SW480 (cell line): ENCODE measurements around the gene TBCD.

Experiments
- DNase-seq: peaks from one replicate; pipeline ENCODE4 v3.0.0-alpha.2; 2016; ENCODE audit warnings: low spot score

TBCD gene

GRCh38 chr17:82810644-82811430, 59.0 kb downstream of the TBCD start:
- DNase-seq, result no peak

GRCh38 chr17:82812058-82812457, 60.2 kb downstream of the TBCD start:
- no peak for DNase-seq

DNA sequence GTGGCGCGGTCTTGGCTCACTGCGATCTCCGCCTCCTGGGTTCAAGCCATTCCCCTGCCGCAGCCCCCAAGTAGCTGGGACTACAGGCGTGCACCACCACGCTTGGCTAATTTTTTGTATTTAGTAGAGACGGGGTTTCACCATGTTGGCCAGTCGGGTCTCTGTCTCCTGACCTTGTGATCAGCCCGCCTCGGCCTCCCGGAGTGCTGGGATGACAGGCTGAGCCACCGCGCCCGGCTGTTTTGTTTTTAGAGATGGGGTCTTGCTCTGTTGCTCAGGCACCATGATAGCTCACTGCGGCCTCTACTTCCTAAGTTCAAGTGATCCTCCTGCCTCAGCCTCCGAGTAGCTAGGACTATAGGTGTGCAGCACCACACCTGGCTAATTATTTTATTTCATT, 60.7 kb downstream of the TBCD start:
- DNase-seq, result no peak

DNA sequence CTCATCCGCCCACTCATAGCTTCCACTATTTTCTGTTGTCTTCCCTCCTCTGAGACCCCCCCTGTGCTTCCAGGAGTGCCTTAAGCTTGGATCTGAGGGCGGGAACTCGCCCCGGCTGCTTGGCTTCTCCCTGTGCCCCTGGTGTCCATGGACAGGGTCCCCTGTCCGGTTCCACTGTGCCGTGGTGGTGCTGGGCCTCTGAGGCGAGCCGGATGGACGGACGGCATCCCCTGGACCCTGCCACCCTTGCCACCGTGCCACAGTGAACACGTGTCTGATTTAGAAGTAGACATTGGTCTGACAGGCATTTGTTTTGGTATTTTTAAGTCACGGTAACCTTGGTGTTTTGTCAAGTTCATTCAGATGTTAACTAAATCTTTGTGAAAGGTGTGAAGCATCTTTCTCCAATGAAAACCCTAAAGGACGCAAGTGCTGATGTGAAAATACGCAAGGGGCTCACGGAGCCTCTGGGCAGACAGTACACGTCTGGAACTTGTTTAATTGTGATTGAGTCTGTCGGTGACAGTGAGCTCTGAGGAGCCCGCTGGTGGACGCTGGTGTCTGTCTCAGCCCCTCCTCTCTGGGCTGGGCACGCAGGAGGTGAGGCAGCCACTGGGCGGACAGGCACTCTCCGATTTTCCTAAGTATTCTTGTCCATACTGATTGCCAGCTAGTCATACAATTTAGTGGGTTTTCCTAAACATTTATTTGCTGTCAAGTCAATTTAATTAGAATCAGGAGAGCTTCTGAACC, 61.6 kb downstream of the TBCD start:
- DNase-seq, result no peak

DNA sequence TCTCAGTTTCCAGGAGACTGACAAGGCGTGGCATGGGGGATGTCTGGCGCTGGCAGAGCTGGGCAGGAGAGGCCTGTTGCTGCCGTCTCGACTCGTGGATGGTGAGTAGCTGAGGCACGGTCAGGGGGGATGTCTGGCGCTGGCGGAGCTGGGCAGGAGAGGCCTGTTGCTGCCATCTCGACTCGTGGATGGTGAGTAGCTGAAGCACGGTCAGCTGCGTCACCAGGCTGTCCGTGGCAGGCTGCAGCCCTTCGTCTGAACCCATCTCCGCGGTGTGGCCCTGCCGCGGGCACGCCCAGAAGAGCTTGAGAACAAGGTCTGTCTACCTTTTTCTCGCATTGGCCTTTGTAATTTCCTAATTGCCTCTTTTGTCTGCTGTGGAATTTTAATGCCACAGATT, 63.0 kb downstream of the TBCD start:
- no peak for DNase-seq

DNA sequence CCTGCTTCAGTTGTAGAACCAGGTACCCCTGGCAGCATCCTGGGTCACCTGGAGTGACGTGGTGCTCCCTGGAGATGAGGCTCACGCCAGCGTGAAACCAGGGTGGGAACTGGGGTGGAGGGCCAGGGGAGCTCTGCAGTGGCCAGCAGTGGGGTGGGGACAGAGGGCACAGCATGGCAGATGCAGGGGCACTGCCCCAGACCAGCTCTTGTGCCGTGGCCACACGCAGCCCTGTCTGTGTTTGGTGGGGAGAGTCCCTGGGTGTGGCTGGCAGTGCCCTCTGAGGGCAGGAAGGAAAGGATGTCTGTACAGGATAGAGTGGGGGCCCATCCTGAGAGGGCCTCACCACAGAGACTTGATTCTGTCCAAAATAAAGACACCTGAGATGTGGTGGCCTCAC, 63.5 kb downstream of the TBCD start:
- DNase-seq, result no peak

DNA sequence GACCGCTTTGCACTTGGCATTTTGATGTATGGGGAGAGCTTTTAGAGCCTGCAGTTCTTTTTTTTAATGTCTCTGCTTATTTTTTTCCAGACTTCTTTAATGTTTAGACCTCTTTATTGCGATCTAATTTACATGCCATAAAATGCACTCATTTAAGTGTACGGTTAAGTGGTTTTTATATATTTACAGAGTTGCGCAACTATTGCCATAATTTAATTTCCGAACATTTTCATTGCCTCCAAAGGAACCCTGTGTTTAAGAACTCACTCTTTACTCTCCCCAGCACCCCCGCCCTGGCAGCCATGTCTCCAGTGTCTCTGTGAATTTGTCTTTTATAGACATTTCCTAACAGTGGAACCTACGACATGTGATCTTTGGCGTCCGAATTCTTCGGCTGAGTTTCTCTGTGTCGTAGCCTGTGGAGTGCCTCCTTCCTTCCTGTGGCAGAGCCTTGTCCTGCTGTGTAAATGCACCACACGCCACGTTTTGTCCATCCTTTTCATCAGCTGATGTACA, 64.0 kb downstream of the TBCD start:
- no peak for DNase-seq

GRCh38 chr17:82816358-82816757, 64.5 kb downstream of the TBCD start:
- no peak for DNase-seq

DNA sequence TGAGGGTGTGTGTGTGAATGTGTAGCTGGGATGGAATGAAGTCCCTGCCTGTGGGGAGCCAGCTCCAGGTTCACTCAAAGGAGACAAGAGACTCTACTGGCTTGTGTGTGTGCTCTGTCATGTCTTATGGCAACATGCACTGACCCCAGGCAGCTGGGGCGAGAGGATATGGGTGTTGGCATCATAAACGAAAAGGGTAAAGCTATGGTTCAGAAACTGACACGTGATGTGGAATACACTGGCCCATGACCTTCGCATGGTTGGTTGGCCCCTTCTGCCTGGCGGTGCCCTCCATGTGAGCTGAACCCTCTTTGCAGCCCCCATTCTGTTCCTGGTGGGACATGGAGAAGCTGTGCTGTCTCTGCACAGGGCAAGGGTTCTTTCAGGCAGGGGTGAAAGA, 66.1 kb downstream of the TBCD start:
- no peak for DNase-seq

- DNase-seq, result no peak
Observed at GRCh38 chr17:82820278-82821251, 68.7 kb downstream of the TBCD start.

- no peak for DNase-seq
Observed at GRCh38 chr17:82821554-82821953, 69.7 kb downstream of the TBCD start.

DNA sequence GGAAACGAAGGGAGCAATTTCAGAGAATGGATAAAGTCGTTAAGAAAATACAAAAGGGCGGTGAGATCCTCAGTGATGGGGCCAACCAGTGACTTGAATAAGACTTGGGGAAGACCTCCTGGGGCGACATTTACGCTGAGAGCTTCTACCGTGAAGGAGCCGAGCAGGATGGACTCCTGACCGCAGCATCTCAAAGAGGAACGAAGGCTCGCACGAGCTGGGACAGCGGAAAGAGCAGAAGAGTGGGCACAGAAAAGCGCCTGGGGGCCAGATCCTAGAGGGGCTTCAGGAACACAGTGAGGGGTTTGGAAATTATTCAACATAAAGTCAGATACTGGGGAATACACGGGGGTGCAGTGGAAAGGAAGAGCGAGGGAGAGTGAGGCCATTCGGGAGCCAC, 70.4 kb downstream of the TBCD start:
- no peak for DNase-seq

- no peak for DNase-seq
Observed at GRCh38 chr17:82823004-82823403, 71.1 kb downstream of the TBCD start.

DNA sequence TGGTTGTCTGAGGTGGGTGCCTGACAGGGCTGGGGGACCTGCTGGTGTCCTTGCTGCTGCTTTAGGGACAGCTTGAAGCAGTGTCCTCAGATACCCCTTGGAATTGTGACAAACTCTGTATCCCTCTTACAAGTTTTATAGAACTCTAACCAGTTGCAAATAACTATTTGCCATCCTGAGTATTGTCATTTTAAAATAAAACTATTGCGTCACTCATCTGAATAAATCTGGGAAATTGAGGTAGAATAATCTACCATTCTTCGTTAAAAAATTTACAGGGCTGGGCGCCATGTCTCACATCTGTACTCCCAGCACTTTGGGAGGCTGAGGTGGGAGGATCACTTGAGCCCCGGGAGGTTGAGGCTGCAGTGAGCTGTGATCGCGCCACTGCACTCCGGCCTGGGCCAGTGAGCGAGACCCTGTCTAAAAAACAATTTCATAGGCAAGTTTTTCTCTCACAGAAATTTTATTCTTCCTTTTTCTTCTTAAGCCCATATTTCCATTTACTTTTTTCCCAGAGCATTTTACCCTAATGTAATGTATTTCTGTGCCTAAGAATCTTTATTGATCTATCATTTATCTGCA, 73.8 kb downstream of the TBCD start:
- DNase-seq, result no peak

- DNase-seq, result no peak
Observed at GRCh38 chr17:82826211-82826610, 74.3 kb downstream of the TBCD start.

DNA sequence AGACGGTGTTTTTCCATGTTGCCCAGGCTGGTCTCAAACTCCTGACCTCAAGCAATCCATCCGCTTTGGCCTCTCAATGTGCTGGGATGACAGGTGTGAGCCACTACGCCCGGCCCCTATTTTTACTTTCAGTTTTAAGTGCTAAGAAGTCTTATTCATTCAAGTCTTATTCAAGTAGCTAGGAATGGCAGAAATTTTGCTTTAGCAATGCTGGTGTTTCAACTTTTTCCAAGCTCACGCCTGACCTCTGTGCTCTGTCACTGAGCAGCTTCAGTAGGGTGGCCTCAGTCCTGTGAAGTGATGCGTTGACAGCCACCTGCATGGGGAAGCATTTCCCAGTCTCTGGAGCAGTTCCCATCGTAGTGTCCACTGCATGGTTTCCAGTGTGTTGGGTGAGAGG, 75.1 kb downstream of the TBCD start:
- no peak for DNase-seq

DNA sequence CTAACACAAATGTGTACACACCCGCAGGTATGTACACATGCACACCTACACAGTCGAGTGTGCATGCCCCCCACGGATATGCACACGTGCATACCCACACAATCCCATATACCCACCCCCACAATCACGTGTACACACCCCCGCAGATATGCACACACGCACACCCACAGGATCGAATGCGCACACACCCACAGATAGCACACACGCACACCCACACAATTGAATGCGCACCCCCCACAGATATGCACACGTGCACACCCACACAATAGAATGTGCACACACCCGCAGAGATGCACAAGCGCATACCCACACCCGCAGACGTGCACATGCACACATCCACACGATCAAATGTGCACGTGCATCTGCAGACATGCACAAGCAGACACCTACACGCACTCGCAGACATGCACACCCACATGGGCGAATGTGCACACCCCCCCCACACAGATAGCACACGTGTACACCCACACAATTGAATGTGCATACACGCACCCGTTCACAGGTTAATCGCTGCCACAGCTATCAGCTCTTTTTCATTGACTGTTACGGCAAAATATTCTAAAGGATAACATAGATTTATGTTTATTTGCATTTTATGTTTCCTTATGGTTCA, 77.1 kb downstream of the TBCD start:
- DNase-seq, result no peak

- DNase-seq, result no peak
Observed at GRCh38 chr17:82830249-82830661, 78.4 kb downstream of the TBCD start.

- no peak for DNase-seq
Observed at GRCh38 chr17:82831041-82831817, 79.4 kb downstream of the TBCD start.

GRCh38 chr17:82831818-82832200, 79.9 kb downstream of the TBCD start:
- DNase-seq, result no peak

- DNase-seq, result no peak
Observed at GRCh38 chr17:82832411-82832810, 80.5 kb downstream of the TBCD start.
